Activated gamma-delta T cell treated with anti-CD3 and anti-CD28 coated beads, Interleukin-2, amount 50 U/mL, for 16 hours (primary cell): ENCODE results near the gene CLDN19.
A peak's percentile ranks its signal among the peaks of the same experiment; 100 is the strongest.
"Not testable (repeated sequence)": the region's sequence is repeated elsewhere in the genome, so short reads cannot be mapped to it uniquely, and the experiment has no call there.

Experiments
- DNase-seq: peaks from one replicate; pipeline ENCODE4 v3.0.0-alpha.2; 2020; ENCODE audit warnings: low read depth

Gene CLDN19

DNA sequence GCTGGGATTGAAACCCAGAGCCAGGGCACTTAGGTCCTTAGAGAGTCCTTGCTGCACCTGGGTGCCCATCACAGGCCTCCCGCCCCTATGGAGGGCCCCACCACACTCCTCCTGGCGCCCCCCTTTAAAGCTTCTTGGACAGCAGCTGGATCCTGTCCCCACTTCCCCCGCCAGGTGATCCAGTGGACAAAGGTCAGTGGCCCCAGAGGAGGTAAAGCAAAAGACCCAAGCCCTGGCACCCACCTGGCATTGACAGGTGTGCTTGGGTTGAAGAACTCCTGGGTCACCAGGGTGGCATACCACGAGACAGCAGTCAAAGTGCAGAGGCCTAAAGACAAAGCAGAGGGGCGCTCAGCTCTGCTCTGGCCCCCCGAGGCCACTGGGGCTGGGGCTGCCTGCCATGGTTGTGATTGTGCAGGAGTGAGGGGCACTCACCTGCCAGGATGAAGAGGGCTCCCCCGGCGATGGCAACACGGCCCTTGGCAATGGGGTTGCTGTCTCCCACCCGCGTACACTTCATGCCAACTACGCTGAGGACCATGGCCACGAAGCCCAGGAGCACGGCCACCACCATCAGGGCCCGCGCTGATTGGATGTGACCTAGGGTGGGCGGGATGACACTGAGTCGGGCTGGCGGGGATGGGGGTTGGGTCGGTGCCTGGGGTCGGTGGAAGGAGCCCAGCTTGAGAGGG, 1.9 kb downstream of the CLDN19 start:
- no peak for DNase-seq

DNA sequence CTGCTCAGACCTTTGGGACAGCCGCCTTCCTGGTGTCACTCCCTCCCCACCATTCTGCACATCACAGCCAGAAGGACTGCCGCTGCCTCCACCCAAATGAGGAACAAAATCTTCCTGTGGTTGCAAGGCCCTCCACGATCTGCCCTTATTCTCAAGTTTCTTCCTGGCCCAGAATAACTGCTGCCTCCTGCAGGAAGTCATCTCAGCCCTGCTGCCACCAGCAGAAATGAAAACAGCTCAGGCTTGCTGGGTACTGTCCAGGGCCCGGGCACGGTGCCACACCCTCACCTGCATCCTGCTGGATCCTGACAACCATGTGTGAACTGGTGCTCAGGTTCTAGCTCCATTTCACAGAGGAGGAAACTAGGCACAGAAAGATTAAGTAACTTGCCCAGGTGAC, 2.8 kb downstream of the CLDN19 start:
- DNase-seq, result no peak

DNA sequence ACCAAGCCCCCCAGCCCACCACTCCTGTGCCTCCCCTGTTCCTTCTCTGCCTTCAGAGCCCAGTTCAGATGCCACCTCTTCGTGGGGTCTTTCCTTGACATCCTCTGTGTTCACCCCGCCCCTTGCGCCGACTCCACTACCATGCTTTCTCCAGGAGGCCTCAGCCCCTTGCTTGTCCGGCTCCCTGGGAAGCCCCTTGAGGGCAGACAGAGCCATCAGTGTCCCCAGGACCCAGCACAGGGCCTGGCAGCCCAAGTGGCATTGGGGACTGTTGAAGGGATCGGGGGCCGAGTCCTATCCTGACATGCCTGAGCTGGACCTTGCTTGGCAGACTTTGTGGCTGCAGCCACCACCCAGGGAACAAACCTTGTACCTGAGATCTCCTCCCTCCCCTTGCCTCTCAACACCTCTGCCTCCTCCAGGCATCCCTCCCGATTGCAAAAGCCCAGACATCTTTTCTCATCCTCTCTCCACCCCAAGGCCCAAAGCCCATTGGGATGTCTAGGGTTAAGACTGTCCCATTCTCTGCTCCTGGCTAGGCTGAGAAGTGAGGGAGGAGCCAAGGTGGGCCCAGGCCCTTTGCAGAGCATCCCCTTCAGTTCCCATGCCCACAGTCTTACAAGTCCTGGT, 3.4 kb downstream of the CLDN19 start:
- no peak for DNase-seq

DNA sequence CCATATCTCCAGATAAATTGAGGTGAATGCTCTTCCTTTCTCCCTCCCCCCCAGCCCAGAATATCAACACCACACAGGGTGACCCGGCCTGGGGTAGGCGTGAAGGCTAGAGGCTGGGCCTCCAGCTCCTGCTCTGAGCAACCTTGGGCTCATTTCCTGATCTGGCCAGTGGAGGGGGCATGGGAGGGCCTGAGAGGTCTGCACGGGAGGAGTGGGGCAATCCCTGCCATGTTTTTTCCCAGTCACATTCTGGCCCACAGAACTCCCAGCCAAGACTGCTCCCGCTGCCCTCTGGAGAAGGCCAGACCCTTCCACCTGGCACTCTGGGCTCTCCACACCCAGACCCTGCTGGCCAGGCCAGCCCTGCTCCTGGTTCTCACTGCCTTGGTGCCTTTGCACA, 3.9 kb downstream of the CLDN19 start:
- no peak for DNase-seq

DNA sequence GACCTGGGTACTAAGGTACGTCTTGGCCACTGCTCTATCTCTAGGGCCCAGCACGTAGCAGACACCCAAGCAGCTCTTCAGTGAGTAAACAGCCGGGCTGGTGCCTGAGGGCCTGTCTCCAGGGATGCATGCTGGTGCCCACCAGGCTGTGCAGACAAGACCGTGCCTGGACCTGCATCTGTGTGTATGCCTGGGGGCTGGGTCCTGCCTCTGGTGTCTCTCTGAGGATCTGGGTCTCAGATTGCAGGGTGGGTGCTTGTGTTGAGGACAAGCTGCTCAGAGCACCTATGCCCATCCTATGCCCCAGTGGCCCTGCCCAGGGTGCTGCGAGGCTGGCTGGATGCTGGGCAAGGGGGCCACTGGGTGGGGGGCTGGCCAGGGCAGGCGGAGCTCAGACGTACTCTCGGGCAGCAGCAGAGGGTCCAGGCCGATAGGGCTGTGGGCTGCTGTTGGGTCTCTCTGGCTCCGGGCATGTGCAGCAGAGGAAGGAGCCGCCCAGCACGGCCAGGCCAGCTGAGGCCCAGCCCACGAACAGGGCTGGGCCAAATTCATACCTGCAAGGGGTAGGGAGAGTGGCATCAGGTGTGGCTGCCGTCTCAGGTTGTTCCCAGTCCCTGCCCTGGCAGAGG, 4.4 kb downstream of the CLDN19 start:
- no peak for DNase-seq

DNA sequence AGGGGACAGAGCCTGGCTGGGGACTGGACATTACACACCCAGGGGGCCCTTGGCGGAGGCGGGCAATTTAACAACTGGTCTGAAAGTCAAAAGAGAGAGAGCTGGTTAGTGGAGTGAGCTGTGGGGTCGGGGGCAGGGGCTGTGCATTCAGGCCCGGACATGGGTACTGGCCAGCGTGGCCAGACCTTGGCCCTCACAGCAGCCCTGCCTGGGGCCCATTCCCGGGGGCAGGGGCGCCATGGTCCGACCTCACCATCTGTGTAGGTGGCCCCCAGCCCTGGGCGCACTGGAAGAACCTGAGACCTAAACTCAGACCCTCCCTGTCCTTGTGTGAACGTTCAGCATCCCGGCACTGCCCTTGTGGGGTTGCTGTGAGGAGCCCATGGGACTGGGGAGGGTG, 5.0 kb downstream of the CLDN19 start:
- DNase-seq, result no peak

DNA sequence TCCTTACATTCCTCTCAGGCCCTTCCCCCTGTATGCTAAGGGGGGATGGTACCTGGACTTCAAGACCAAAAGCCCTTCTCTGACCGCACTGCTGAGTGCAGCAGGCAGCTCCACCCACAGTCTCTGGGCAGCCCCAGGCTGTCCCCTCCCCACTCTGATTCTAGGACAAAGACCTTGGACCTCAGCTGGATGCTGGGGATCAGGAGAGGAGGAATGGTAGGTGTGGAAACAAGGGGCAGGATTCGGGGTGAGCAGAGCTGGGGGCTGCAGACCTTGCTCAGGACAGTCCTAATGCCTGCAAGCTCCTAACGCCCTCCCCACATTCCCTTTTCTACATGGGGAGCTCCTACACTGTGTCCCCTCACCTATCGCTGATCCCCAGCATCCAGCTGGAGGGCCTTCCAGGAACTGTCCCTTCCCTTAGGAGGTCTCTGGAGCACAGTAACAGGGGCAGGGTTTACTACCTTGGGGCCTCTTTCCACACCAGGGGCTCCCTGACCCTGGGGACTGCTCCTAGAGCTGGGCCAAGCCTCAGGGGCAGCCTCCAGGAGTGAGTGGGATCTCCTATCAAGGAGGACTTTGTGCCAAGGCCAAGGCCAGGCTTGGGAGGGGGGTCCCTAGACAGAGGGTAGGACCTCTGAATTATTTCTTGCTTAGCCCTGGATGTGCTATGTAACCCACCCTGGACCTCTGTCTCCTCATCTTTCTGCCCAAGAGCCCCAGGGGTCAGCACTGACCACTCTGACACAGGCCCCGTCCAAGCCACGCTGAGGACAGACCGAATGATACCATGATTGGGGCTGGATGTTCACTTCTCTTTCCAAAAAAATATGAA, 5.6 kb downstream of the CLDN19 start:
- DNase-seq, result no peak

DNA sequence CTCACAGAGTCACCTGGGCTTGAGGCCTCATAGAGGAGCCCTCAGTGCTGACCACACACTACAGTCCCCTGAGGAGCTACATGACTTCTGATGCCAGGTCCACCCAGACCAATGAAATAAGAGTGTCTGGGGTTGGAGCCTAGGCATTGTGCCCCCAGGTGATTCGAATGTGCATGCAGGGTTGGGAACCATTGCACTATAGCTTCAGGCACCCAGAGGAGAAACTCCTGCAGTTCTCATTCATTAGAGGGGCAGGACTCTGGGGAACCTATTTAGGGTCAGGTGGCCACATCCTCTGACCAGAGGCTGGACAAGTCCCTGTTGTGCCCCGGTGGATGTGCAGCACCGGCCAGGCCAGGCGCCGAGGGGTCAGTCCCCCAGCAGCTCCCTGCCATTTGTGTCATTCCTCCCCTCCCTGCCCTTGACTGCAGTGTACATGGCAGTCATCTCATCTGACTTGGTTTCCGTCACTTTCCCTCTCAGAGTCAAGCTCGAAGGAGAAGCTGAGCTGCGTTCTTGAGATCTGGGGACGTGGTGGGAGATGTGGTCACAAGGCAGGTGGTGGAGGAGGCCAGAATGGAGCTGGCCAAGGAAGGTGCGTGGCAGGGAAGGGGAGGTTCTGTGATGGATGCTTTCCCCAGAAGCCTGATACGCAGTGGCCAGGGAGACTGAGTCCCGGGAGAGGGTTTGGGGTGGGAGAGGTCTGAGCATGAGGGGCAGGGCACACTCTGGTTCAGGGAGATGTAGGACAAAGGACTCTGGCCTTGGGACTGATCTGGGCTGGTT, 6.4 kb downstream of the CLDN19 start:
- DNase-seq, result no peak

DNA sequence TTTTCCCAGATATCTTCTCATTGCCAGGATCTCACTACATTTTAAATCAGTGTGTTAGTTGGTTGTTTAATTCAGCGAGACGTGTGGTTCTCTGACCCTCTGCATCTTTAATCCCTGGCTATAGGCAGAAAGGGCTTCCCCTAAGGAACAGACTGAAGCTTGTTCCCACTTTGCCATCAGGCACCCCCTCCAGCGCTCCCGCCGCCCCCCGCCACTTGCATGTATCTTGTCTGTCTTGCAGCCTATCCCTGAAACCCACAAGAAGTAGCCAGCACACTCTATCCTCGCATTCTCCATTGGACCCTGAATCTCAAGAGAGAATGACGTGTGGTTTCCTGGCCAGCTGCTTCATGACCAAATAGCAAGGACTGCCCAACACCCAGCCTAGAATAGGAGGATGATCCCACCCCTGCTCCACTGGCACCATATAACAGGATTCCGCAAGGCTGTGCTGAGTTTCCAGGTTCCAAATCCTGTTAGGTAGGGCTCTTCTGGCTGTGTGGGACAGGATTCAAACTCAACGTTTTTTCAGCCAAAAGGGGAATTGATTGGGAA, 7.8 kb downstream of the CLDN19 start:
- no peak for DNase-seq

DNA sequence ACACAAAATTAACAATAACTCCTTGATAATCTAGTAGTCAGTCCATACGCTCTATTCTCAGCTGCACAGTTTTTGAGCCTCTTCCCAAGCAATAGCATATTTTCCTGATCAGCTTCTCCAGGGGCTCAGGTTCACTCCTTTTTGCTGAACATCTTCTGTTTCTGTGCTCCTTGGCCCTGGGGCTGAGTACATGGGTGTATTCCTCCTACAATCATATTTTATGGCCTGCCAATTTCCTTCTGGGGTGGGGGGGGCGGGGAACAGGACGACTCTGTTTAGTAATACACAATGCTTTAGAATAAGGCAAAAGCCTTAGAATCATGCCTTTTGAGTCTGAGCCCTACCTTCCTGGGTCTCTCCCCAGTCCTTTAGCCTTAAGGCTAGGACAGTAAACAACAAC, 8.5 kb downstream of the CLDN19 start:
- DNase-seq, result no peak

DNA sequence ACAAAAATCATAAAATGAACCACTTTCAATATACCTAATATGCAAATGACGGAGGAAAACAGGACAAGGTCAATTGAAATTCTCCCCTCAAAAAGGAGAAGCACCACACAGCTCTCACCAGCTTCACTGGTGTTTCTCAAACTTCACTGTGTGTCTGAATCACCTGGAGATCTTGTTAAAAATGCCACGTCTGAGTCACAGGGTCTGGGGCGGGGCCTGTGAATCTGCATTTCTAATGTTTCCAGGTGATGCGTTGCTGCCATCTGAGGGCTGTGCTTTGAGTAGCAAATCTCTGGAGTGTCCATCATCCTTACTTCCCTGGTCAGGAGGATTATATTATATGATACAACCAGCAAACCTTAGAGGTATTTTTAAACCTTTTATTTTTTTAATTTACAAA, 9.0 kb downstream of the CLDN19 start:
- peak; percentile 20 for DNase-seq

DNA sequence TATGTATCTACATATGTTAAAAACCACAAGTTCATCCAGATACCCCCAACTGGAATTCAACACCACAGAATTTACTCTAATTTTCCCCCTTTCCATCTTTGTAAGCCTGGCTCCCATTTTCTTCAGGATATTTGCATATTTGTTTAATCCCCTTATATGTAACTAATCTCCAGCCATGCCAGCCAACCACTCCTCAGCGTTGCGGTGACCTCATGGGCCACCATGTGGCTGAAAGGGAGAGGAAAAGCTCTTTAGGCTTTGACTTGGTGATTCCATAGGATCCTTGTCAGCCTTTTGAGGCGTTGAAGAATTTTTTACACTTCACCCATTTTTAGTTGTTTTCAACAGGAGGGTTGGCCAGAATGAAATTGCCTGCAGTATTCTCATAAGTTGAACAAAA, 10.0 kb downstream of the CLDN19 start:
- no peak for DNase-seq

DNA sequence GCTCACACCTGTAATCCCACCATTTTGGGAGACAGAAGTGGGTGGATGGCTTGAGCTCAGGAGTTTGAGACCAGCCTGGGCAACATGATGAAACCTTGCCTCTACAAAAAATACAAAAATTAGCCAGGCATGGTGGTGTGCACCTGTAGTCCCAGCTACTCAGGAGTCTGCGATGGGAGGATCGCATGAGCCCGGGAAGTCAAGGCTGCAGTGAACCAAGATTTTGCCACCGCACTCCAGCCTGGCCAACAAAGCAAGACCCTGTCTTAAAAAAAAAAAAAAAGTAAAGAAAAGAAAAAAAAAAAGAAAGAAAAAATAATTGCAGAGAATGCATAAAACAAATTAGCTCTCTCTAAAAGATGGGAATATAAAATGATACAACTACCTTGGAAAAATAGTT, 14.2 kb downstream of the CLDN19 start:
- DNase-seq, result not testable (repeated sequence)

DNA sequence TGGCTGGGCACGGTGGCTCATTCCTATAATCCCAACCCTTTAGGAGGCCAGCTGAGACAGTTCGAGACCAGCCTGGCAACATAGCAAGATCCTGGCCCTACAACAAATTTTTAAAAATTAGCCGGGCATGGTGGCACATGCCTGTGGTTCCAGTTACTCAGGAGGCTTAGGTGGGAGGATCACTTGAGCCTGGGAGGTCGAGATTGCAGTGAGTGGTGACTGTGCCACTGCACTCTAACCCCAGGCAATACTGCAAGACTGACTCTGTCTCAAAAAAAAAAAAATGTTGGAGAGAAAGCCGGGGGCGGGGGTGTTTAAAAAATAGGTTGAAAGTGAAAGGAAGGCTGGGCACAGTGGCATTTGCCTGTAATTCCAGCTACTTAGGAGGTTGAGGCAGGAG, 16.5 kb downstream of the CLDN19 start:
- DNase-seq, result no peak

DNA sequence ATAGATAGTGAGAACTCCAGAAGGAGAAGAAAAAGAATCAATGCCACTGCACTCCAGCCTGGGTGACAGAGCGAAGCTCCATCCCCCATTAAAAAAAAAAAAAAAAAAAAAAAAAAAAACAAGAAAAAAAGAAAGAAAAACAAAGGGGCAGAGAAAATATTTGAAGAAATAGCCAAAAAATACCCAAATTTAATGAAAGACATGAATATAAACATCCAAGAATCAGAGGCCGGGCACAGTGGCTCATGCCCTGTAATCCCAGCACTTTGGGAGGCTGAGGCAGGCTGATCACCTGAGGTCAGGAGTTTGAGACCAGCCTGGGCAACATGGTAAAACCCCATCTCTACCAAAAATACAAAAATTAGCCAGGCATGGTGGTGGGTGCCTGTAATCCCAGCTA, 17.6 kb downstream of the CLDN19 start:
- DNase-seq, result not testable (repeated sequence)

DNA sequence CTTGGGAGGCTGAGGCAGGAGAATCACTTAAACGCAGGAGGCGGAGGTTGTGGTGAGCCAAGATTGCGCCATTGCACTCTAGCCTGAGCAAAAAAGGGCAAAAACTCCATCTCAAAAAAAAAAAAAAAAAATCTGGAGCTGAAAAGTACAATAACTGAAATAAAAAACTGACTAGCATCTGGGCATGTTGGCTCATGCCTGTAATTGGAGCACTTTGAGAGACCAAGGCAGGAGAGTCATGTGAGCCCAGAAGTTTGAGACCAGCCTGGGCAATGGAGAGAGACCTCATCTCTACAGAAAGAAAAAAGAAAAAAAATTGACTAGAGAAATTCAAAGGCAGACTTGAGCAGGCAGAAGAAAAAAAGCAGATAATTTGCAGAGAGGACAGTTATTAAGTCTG, 18.1 kb downstream of the CLDN19 start:
- DNase-seq, result no peak

DNA sequence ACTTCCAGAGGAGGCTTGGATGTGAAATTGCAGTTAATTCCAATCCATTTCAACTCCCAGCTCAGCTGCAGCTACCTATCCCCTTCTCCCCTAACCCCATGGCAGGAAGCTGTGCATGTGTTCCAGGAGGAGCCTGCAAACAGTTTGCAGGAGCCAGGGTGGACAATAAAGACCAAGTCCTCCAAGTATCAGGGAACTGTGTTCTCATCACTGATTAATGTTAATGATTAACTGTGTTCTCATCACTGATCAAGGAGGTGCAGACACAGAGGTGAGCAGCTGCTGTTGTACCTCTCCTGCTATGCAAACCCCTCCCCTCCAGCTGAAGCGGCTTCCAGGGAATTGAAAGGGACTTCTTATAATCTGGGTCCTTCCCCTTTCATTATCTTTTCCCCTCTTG, 19.2 kb downstream of the CLDN19 start:
- no peak for DNase-seq

DNA sequence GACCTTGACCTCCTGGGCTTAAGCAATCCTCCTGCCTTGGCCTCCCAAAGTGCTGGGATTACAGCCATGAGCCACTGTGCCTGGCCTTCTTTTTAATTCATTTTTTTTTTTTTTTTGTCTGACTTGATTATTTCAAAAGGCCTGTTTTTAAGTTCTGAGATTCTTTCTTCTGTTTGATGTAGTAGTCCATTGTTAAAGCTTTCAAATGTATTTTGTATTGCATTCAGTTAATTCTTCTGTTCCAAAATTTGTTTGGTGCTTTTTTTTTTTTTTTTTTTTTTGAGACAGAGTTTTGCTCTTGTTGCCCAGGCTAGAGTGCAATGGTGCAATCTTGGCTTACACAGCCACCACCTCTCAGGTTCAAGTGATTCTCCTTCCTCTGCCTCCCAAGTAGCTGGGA, 25.6 kb downstream of the CLDN19 start:
- DNase-seq, result not testable (repeated sequence)

DNA sequence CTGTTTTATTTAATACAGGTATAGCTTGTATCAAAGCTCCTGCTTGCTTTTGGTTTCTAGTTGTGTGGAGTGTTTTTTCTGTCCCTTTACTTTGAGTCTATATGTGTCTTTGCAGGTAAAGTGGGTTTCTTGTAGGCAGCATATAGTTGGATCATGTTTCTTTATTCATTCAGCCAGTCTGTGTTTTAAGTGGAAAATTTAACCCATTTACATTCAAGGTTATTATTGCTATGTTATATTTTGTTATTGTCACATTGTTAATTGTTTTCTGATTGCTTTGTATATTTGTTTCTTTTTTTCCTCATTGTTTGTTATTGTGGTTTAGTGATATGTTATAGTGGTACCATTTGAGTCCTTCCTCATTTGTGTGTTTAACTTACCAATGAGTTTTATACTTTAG, 26.7 kb downstream of the CLDN19 start:
- DNase-seq, result no peak

DNA sequence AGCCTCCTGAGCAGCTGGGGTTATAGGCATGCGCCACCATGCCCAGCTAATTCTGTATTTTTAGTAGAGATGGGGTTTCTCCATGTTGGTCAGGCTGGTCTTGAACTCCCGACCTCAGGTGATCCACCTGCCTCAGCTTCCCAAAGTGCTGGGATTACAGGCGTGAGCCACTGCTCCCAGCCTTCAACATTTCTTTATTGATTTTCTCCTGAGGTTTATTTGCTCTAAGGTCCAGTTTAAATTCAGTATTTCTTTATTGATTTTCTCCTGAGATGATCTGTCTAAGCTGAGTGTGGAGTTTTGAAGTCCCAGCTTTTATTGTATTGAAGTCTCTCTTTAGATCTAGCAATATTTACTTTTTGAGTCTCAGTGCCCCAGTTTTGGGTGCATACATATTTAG, 27.2 kb downstream of the CLDN19 start:
- not testable (repeated sequence) for DNase-seq

DNA sequence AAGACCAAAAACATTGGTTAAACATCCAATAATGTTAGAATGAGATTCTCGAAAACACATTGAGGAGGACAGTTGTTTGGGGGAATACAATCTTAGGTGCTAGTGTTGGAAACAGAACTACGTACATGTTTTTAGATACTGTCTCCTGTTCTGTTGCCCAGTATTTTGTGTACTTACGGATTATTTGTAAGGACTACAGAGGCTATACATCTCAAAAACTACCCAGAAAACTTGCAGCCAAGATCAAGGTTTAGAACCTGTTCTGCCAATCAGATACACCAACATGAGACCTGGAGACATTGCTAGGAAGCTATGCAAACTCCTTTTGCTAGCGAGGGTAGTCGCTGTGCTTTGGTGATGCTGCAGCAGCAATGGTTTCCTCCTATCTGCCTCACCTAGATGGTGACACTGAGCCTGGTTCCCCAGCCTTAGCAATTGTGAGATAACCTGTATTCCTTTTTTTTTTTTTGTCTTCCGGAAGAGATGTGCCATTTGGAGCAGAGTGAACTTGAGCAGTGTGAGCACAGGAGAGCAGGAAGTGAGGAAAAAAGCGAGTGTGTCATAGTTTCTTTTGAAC, 36.1 kb downstream of the CLDN19 start:
- DNase-seq, result no peak
